Neural crest cell (in vitro differentiated cells): Measurements from ENCODE around the gene CACNA2D3. TPM values are rescaled to one million over a fixed set of nuclear protein-coding genes. Genes with fewer than 3 reads are reported as not detected.

Experiments used
- DNase-seq: peaks from one replicate; pipeline ENCODE4 v3.0.0; 2021; ENCODE audit warnings: low read depth, mixed read lengths, low spot score
- H3K27ac Mint-ChIP-seq: one replicate; pipeline ENCODE4 v1.8.0; 2021; ENCODE audit warnings: mild to moderate bottlenecking, mixed read lengths; ENCODE audit not compliant: unreplicated experiment
- H3K27me3 Mint-ChIP-seq: 2 replicates; pipeline ENCODE4 v1.8.0; 2021; ENCODE audit warnings: low read depth, mild to moderate bottlenecking, mixed read lengths
- H3K36me3 Mint-ChIP-seq: 2 replicates; pipeline ENCODE4 v1.8.0; 2021; ENCODE audit warnings: low read depth, mild to moderate bottlenecking, mixed read lengths
- H3K4me1 Mint-ChIP-seq: 2 replicates; pipeline ENCODE4 v1.8.0; 2021; ENCODE audit warnings: mixed read lengths
- H3K4me3 Mint-ChIP-seq: one replicate; pipeline ENCODE4 v1.8.0; 2021; ENCODE audit warnings: mild to moderate bottlenecking, mixed read lengths
- H3K9me3 Mint-ChIP-seq: 2 replicates; pipeline ENCODE4 v1.8.0; 2021; ENCODE audit warnings: mixed read lengths
- CTCF ChIP-seq: fragments of 200-600 bp; sonication (generic); conservative IDR thresholded peaks from 2 replicates; pipeline ENCODE4 v1.5.0; 2021; ENCODE audit warnings: antibody characterized with exemption, mild to moderate bottlenecking
- total RNA-seq: library from RNA; stranded (reverse); gene quantifications from 2 replicates; pipeline ENCODE4 v1.2.1, GENCODE V29; 2021

The CACNA2D3 gene
- total RNA-seq, 1 donor from 2014 or later, result 0.82 TPM

- DNase-seq, result no peak
- no peak overlapping the region for H3K27ac Mint-ChIP-seq
- H3K4me1 Mint-ChIP-seq, result peaks cover 21% of the 10 kb centered on the region
- no peak overlapping the region for H3K4me3 Mint-ChIP-seq
- TF ChIP-seq CTCF, result no peak
- H3K27me3 Mint-ChIP-seq, result no peaks in the 10 kb centered on the region
- H3K36me3 Mint-ChIP-seq, result no peaks in the 10 kb centered on the region
- peaks cover 3% of the 10 kb centered on the region for H3K9me3 Mint-ChIP-seq
These were observed 939.3 kb downstream of the CACNA2D3 start for GRCh38 chr3:55061720-55062034.

- Mint-ChIP-seq H3K9me3 (peaks cover 3% of the 10 kb centered on the region), H3K4me1 (peaks cover 19% of the 10 kb centered on the region), H3K27ac (no peak overlapping the region), H3K36me3 (no peaks in the 10 kb centered on the region), H3K27me3 (no peaks in the 10 kb centered on the region), H3K4me3 (no peak overlapping the region)
- no peak for DNase-seq
- no peak for TF ChIP-seq CTCF
These were observed 941.8 kb downstream of the CACNA2D3 start for GRCh38 chr3:55064164-55064563.

GRCh38 chr3:55065331-55065730 is 943.0 kb downstream of the CACNA2D3 start:
- Mint-ChIP-seq H3K4me3 (no peak overlapping the region), H3K27ac (no peak overlapping the region), H3K27me3 (no peaks in the 10 kb centered on the region), H3K9me3 (no peaks in the 10 kb centered on the region), H3K4me1 (peaks cover 19% of the 10 kb centered on the region), H3K36me3 (no peaks in the 10 kb centered on the region)
- TF ChIP-seq CTCF, result no peak
- no peak for DNase-seq

- H3K27ac Mint-ChIP-seq, result no peak overlapping the region
These were observed 944.2 kb downstream of the CACNA2D3 start for GRCh38 chr3:55066551-55067047.

GRCh38 chr3:55069950-55070349 is 947.6 kb downstream of the CACNA2D3 start:
- Mint-ChIP-seq H3K9me3 (no peaks in the 10 kb centered on the region), H3K4me3 (no peak overlapping the region), H3K4me1 (peaks cover 14% of the 10 kb centered on the region), H3K36me3 (no peaks in the 10 kb centered on the region), H3K27ac (no peak overlapping the region), H3K27me3 (no peaks in the 10 kb centered on the region)
- TF ChIP-seq CTCF, result no peak
- DNase-seq, result no peak

More at GRCh38 chr3:55066551-55067047, 944.2 kb downstream of the CACNA2D3 start:
- Mint-ChIP-seq H3K4me3 (no peak overlapping the region), H3K4me1 (peaks cover 15% of the 10 kb centered on the region), H3K9me3 (no peaks in the 10 kb centered on the region), H3K27me3 (no peaks in the 10 kb centered on the region), H3K36me3 (no peaks in the 10 kb centered on the region)
- TF ChIP-seq CTCF, result no peak
- DNase-seq, result no peak

GRCh38 chr3:55074796-55075195 is 952.4 kb downstream of the CACNA2D3 start:
- no peaks in the 10 kb centered on the region for H3K27me3 Mint-ChIP-seq
- no peaks in the 10 kb centered on the region for H3K4me1 Mint-ChIP-seq
- no peaks in the 10 kb centered on the region for H3K9me3 Mint-ChIP-seq
- no peaks in the 10 kb centered on the region for H3K36me3 Mint-ChIP-seq
- H3K27ac Mint-ChIP-seq, result no peak overlapping the region
- no peak for TF ChIP-seq CTCF
- no peak overlapping the region for H3K4me3 Mint-ChIP-seq
- no peak for DNase-seq
